Measurements from ENCODE around the gene SEPTIN5.
"Not testable (repeated sequence)": the region's sequence is repeated elsewhere in the genome, so short reads cannot be mapped to it uniquely, and the experiment has no call there.

Gene SEPTIN5

GRCh38 chr22:19720150-19720827, 6.0 kb downstream of the SEPTIN5 start:
- no peak for DNase-seq (ENCODE audit: low spot score in 2 of 2)

GRCh38 chr22:19720999-19721329, 6.7 kb downstream of the SEPTIN5 start:
- Mint-ChIP-seq H3K36me3 (no peaks in the 10 kb centered on the region), H3K4me1 (peaks cover 27% of the 10 kb centered on the region), H3K27ac (no peak overlapping the region), H3K4me3 (peak overlapping the region; percentile 11), H3K9me3 (no peaks in the 10 kb centered on the region)
- ATAC-seq (no peak), DNase-seq (ENCODE audit: low spot score in 2 of 2) (no peak)

More at GRCh38 chr22:19720150-19720827, 6.0 kb downstream of the SEPTIN5 start:
- H3K9me3 Mint-ChIP-seq = no peaks in the 10 kb centered on the region
- H3K36me3 Mint-ChIP-seq = no peaks in the 10 kb centered on the region
- H3K4me1 Mint-ChIP-seq = peaks cover 27% of the 10 kb centered on the region
- ATAC-seq = no peak
- peak overlapping the region; percentile 61 for H3K4me3 Mint-ChIP-seq
- H3K27ac Mint-ChIP-seq = no peak overlapping the region

- DNase-seq (ENCODE audit: low spot score in 2 of 2) = no peak
- no peak overlapping the region for H3K27ac Mint-ChIP-seq
- no peak for ATAC-seq
Measured at GRCh38 chr22:19721330-19722177, 7.3 kb downstream of the SEPTIN5 start.

GRCh38 chr22:19722178-19722981, 8.1 kb downstream of the SEPTIN5 start:
- H3K4me1 Mint-ChIP-seq = peaks cover 27% of the 10 kb centered on the region
- no peaks in the 10 kb centered on the region for H3K36me3 Mint-ChIP-seq
- H3K9me3 Mint-ChIP-seq = no peaks in the 10 kb centered on the region
- no peak for ATAC-seq
- no peak overlapping the region for H3K27ac Mint-ChIP-seq
- H3K4me3 Mint-ChIP-seq = peak overlapping the region; percentile 48
- DNase-seq (ENCODE audit: low spot score in 2 of 2) = no peak

More at GRCh38 chr22:19721330-19722177, 7.3 kb downstream of the SEPTIN5 start:
- Mint-ChIP-seq H3K9me3 (no peaks in the 10 kb centered on the region), H3K4me1 (peaks cover 27% of the 10 kb centered on the region), H3K36me3 (no peaks in the 10 kb centered on the region), H3K4me3 (peak overlapping the region; percentile 11)

- peak overlapping the region; percentile 48 for H3K4me3 Mint-ChIP-seq
Measured at GRCh38 chr22:19722982-19723231, 8.6 kb downstream of the SEPTIN5 start.

GRCh38 chr22:19723232-19723982, 9.1 kb downstream of the SEPTIN5 start, which contains the start of gene GP1BB:
Gene GP1BB (plus strand): TSS chr22:19723539. CDS start chr22:19723570, 31 bp downstream.
- Mint-ChIP-seq H3K4me1 (peaks cover 22% of the 10 kb centered on the region), H3K36me3 (no peaks in the 10 kb centered on the region), H3K9me3 (no peaks in the 10 kb centered on the region), H3K27ac (no peak within 1 kb of the TSS), H3K4me3 (peak within 1 kb of the TSS; percentile 48)
- peak; percentile 55 for ATAC-seq
- no peak for DNase-seq (ENCODE audit: low spot score in 2 of 2)

More at GRCh38 chr22:19722982-19723231, 8.6 kb downstream of the SEPTIN5 start:
- no peaks in the 10 kb centered on the region for H3K36me3 Mint-ChIP-seq
- peaks cover 22% of the 10 kb centered on the region for H3K4me1 Mint-ChIP-seq
- H3K9me3 Mint-ChIP-seq = no peaks in the 10 kb centered on the region
- ATAC-seq = no peak
- no peak for DNase-seq (ENCODE audit: low spot score in 2 of 2)
- no peak overlapping the region for H3K27ac Mint-ChIP-seq

GRCh38 chr22:19723983-19724827, 9.9 kb downstream of the SEPTIN5 start:
- Mint-ChIP-seq H3K36me3 (no peaks in the 10 kb centered on the region), H3K4me3 (peak overlapping the region; percentile 48), H3K9me3 (no peaks in the 10 kb centered on the region), H3K4me1 (peaks cover 20% of the 10 kb centered on the region), H3K27ac (no peak overlapping the region)
- ATAC-seq (peak; percentile 66), DNase-seq (ENCODE audit: low spot score in 2 of 2) (no peak)

GRCh38 chr22:19724927-19725661, 10.8 kb downstream of the SEPTIN5 start:
- Mint-ChIP-seq H3K36me3 (no peaks in the 10 kb centered on the region), H3K9me3 (no peaks in the 10 kb centered on the region), H3K4me3 (no peak overlapping the region), H3K27ac (no peak overlapping the region), H3K4me1 (peaks cover 11% of the 10 kb centered on the region)
- DNase-seq (ENCODE audit: low spot score in 2 of 2) = no peak
- no peak for ATAC-seq

- peaks cover 17% of the 10 kb centered on the region for H3K4me1 Mint-ChIP-seq
- not testable (repeated sequence) for H3K9me3 Mint-ChIP-seq; H3K36me3 Mint-ChIP-seq; ATAC-seq; H3K27ac Mint-ChIP-seq; H3K4me3 Mint-ChIP-seq; DNase-seq (ENCODE audit: low spot score in 2 of 2)
Measured at GRCh38 chr22:19726064-19726788, 11.9 kb downstream of the SEPTIN5 start.

- no peak overlapping the region for H3K4me3 Mint-ChIP-seq
- H3K9me3 Mint-ChIP-seq = no peaks in the 10 kb centered on the region
- H3K4me1 Mint-ChIP-seq = peaks cover 16% of the 10 kb centered on the region
- no peak overlapping the region for H3K27ac Mint-ChIP-seq
- ATAC-seq = no peak
- no peak for DNase-seq (ENCODE audit: low spot score in 2 of 2)
- H3K36me3 Mint-ChIP-seq = no peaks in the 10 kb centered on the region
Measured at GRCh38 chr22:19727310-19728150, 13.2 kb downstream of the SEPTIN5 start.

- ATAC-seq = no peak
- H3K27ac Mint-ChIP-seq = no peak overlapping the region
- no peaks in the 10 kb centered on the region for H3K36me3 Mint-ChIP-seq
- H3K9me3 Mint-ChIP-seq = no peaks in the 10 kb centered on the region
- DNase-seq (ENCODE audit: low spot score in 2 of 2) = no peak
- H3K4me3 Mint-ChIP-seq = no peak overlapping the region
- H3K4me1 Mint-ChIP-seq = peaks cover 8% of the 10 kb centered on the region
Measured at GRCh38 chr22:19728271-19728670, 14.0 kb downstream of the SEPTIN5 start.

GRCh38 chr22:19728836-19729235, 14.5 kb downstream of the SEPTIN5 start:
- ATAC-seq (no peak), DNase-seq (ENCODE audit: low spot score in 2 of 2) (no peak)
- Mint-ChIP-seq H3K27ac (no peak overlapping the region), H3K9me3 (no peaks in the 10 kb centered on the region), H3K4me1 (peaks cover 6% of the 10 kb centered on the region), H3K36me3 (no peaks in the 10 kb centered on the region), H3K4me3 (no peak overlapping the region)
